ENCODE data around the gene AKNAD1.

DNA sequence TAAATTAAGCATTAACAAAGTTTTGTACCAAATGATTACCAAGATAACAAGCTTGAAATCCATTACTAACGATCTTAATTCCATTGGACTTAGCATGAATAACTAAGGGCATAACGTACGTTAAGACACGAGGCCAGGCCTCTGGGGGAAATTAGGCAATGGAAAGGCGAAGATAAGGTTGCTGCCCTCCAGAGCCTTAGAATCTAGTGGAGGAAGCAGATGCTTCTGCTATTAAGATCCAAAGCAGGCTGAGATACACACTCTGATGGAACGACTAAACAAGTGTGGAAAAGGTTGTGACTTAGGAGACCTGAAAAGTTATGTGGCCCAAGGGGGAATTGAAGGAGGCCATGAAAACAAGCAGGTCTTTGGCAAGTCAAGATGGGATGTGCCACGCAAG is 6.0 kb downstream of the AKNAD1 start:
- TF ChIP-seq, protein P1, sequence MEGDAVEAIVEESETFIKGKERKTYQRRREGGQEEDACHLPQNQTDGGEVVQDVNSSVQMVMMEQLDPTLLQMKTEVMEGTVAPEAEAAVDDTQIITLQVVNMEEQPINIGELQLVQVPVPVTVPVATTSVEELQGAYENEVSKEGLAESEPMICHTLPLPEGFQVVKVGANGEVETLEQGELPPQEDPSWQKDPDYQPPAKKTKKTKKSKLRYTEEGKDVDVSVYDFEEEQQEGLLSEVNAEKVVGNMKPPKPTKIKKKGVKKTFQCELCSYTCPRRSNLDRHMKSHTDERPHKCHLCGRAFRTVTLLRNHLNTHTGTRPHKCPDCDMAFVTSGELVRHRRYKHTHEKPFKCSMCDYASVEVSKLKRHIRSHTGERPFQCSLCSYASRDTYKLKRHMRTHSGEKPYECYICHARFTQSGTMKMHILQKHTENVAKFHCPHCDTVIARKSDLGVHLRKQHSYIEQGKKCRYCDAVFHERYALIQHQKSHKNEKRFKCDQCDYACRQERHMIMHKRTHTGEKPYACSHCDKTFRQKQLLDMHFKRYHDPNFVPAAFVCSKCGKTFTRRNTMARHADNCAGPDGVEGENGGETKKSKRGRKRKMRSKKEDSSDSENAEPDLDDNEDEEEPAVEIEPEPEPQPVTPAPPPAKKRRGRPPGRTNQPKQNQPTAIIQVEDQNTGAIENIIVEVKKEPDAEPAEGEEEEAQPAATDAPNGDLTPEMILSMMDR (conservative IDR thresholded peaks at IDR 0.05; ENCODE audit: low read length): no peak
- no peak for TF ChIP-seq EZH2phosphoT487 (IDR thresholded peaks at IDR 0.05; ENCODE audit: borderline replicate concordance, low read depth, low read length)
